ENCODE results near the gene ING2.

DNA sequence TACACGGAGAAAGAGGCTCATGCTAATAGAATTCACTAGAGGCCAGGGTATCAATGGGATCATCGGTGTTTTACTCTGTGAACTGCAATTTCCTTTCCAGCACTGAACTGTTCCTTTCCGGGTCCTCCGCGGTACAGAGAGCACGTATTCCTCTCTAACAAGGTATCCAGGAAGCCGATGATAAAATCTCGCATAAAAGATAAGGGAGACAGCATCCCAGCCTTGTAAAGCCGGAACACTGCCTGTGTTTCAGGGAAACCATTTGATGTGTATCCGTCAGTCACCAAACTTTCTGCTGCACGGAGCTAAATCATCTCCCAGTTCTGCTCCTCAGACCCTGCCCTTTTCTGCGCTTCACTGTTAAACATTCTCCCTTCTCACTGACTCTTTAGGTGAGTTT lies 54.0 kb downstream of the ING2 start:
- TF ChIP-seq, protein P1, sequence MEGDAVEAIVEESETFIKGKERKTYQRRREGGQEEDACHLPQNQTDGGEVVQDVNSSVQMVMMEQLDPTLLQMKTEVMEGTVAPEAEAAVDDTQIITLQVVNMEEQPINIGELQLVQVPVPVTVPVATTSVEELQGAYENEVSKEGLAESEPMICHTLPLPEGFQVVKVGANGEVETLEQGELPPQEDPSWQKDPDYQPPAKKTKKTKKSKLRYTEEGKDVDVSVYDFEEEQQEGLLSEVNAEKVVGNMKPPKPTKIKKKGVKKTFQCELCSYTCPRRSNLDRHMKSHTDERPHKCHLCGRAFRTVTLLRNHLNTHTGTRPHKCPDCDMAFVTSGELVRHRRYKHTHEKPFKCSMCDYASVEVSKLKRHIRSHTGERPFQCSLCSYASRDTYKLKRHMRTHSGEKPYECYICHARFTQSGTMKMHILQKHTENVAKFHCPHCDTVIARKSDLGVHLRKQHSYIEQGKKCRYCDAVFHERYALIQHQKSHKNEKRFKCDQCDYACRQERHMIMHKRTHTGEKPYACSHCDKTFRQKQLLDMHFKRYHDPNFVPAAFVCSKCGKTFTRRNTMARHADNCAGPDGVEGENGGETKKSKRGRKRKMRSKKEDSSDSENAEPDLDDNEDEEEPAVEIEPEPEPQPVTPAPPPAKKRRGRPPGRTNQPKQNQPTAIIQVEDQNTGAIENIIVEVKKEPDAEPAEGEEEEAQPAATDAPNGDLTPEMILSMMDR (IDR thresholded peaks at IDR 0.05; ENCODE audit: low read depth, low read length), result no peak
- no peak for TF ChIP-seq EZH2phosphoT487 (IDR thresholded peaks at IDR 0.05; ENCODE audit: low read depth)

Data from OCI-LY3 (cell line).